B cell (primary cell): ENCODE data around the gene BMPR1A. TPM values are rescaled to one million over a fixed set of nuclear protein-coding genes. Genes with fewer than 3 reads are reported as not detected.

Experiments used
- ATAC-seq: fragments of 200-7000 bp; cut with Tn5 transposase; one replicate; pipeline ENCODE4 v1.10.0; 2021; ENCODE audit warnings: low read depth, mild to moderate bottlenecking, moderate number of reproducible peaks, moderate library complexity
- CTCF ChIA-PET: fragments of 350-600 bp; sonication (Branson Sonifier 250); formaldehyde crosslinking; loops from one replicate; lab custom pipeline; 2021; ENCODE audit warnings: antibody characterized with exemption, inconsistent platforms; lab: Charles Lee
- POLR2A ChIA-PET: fragments of 350-600 bp; sonication (Branson Sonifier 250); formaldehyde crosslinking; loops from one replicate; lab custom pipeline; 2021; ENCODE audit warnings: antibody characterized with exemption; lab: Charles Lee
- DNase-seq: peaks from one replicate; pipeline ENCODE4 v3.0.0; 2013
- H2AFZ ChIP-seq: 2 replicates; pipeline ENCODE4 v1.6.1; 2012; ENCODE audit warnings: mild to moderate bottlenecking, low read depth, low read length; ENCODE audit not compliant: insufficient read depth, poor library complexity, severe bottlenecking
- H3K27ac ChIP-seq, 2 donors: 1 replicate in 1 of 2; 2 replicates in 1 of 2; pipeline ENCODE4 v1.5.1; 2012 to 2013; ENCODE audit warnings: low read length in 2 of 2, mild to moderate bottlenecking in 2 of 2, moderate library complexity in 1 of 2
- H3K27me3 ChIP-seq, 4 experiments: fragments of 200-600 bp in 1 of 4; sonication (generic) in 1 of 4; replicated peaks in 1 of 4; 1 replicate in 2 of 4; 2 replicates in 2 of 4; pipeline versions ENCODE4 v1.6.1 to v1.7.0; 2013 to 2016; ENCODE audit warnings: low read length in 3 of 4, mild to moderate bottlenecking in 2 of 4, mixed read lengths in 1 of 4, moderate library complexity in 1 of 4; ENCODE audit not compliant: insufficient read depth in 4 of 4, control insufficient read depth in 3 of 4; ENCODE audit errors: control extremely low read depth in 1 of 4
- H3K36me3 ChIP-seq, 2 experiments: replicated peaks in 1 of 2; 1 replicate in 1 of 2; 2 replicates in 1 of 2; pipeline versions ENCODE4 v1.6.1 to v1.7.1; 2013; ENCODE audit warnings: low read length in 1 of 2; ENCODE audit not compliant: insufficient read depth in 2 of 2, control insufficient read depth in 1 of 2; ENCODE audit errors: control extremely low read depth in 1 of 2, extremely low read depth in 1 of 2
- H3K4me1 ChIP-seq, 2 donors: fragments of 200-600 bp in 1 of 2; sonication (generic) in 1 of 2; 1 replicate in 1 of 2; 2 replicates in 1 of 2; pipeline versions ENCODE4 v1.5.1 to v1.6.1; 2013 to 2017; ENCODE audit warnings: low read length in 2 of 2; ENCODE audit not compliant: control insufficient read depth in 2 of 2, insufficient read depth in 2 of 2
- H3K4me2 ChIP-seq: replicated peaks from 2 replicates; pipeline ENCODE3; 2012; ENCODE audit warnings: mild to moderate bottlenecking, low read depth, low read length; ENCODE audit not compliant: poor library complexity, severe bottlenecking
- H3K4me3 ChIP-seq, 5 experiments: fragments of 200-600 bp in 1 of 5; sonication (generic) in 1 of 5; 1 replicate in 3 of 5; 2 replicates in 2 of 5; pipeline versions ENCODE4 v1.5.1 to v1.7.0; 2011 to 2016; ENCODE audit warnings: low read length in 4 of 5, mild to moderate bottlenecking in 4 of 5, low read depth in 2 of 5, control low read depth in 1 of 5, moderate library complexity in 1 of 5; ENCODE audit not compliant: insufficient read depth in 1 of 5; ENCODE audit errors: control extremely low read depth in 1 of 5, extremely low read depth in 1 of 5
- H3K79me2 ChIP-seq: fragments of 200-600 bp; sonication (generic); one replicate; pipeline ENCODE4 v1.6.0; 2016; ENCODE audit warnings: low read length; ENCODE audit not compliant: control insufficient read depth, insufficient read depth
- H3K9ac ChIP-seq: fragments of 200-600 bp; sonication (generic); 2 replicates; pipeline ENCODE4 v1.6.1; 2017; ENCODE audit warnings: mild to moderate bottlenecking, low read length, moderate library complexity
- H3K9me3 ChIP-seq, 3 donors: one replicate each; pipeline versions ENCODE4 v1.6.1 to v1.7.1; 2013; ENCODE audit warnings: low read length in 2 of 3; ENCODE audit not compliant: control insufficient read depth in 2 of 3, insufficient read depth in 1 of 3; ENCODE audit errors: control extremely low read depth in 1 of 3
- H4K20me1 ChIP-seq: 2 replicates; pipeline ENCODE4 v1.6.0; 2012; ENCODE audit warnings: mild to moderate bottlenecking, low read length; ENCODE audit not compliant: insufficient read depth, control insufficient read depth, poor library complexity, severe bottlenecking
- H3K27ac Mint-ChIP-seq: one replicate; pipeline ENCODE4 v1.8.0; 2021; ENCODE audit warnings: mixed read lengths
- H3K27me3 Mint-ChIP-seq: one replicate; pipeline ENCODE4 v1.8.0; 2021; ENCODE audit warnings: mixed read lengths
- H3K4me1 Mint-ChIP-seq: one replicate; pipeline ENCODE4 v1.8.0; 2021; ENCODE audit warnings: mixed read lengths
- H3K4me3 Mint-ChIP-seq: one replicate; pipeline ENCODE4 v1.8.0; 2021; ENCODE audit warnings: mixed read lengths
- H3K9me3 Mint-ChIP-seq: one replicate; pipeline ENCODE4 v1.8.0; 2022; ENCODE audit warnings: mixed read lengths; ENCODE audit not compliant: insufficient read depth
- EZH2 ChIP-seq: IDR thresholded peaks from 2 replicates; pipeline ENCODE4 v1.6.1; 2012; ENCODE audit warnings: borderline replicate concordance, low read depth, mild to moderate bottlenecking, moderate library complexity, low read length; ENCODE audit not compliant: insufficient read depth, poor library complexity, severe bottlenecking
- WGBS: methylation state at CpG from one replicate; pipeline ENCODE4 v1.1.5; 2013; ENCODE audit warnings: missing lambda C conversion rate; ENCODE audit not compliant: insufficient coverage; 5-methylcytosine and 5-hydroxymethylcytosine counted together
- intact Hi-C: fragments of 100-400 bp; cut with micrococcal nuclease; formaldehyde crosslinking; loops from one replicate; pipeline ENCODE4 v1.10.0; 2022
- polyA plus RNA-seq: library from polyadenylated mRNA; depleted of rRNA; stranded (reverse); fragments of >200 nt; gene quantifications from 2 replicates; pipeline ENCODE4 v1.2.3, GENCODE V29; 2012
- total RNA-seq, 2 donors: library from RNA; stranded (reverse); fragments of 120-200 nt in 1 of 2; gene quantifications; 1 replicate in 1 of 2; 2 replicates in 1 of 2; pipeline versions ENCODE4 v1.2.3 to v1.2.4, GENCODE V29; 2013 to 2022
- TF ChIP-seq, protein P1 (sequence below): fragments of 200-600 bp; IDR thresholded peaks from one replicate; pipeline ENCODE4 v1.8.0; 2022; ENCODE audit warnings: antibody characterized with exemption, mild to moderate bottlenecking

Gene BMPR1A
- total and polyA plus RNA-seq, 2 donors (not counting 1 experiment from before 2014, with no cell fraction given), result 1.9 to 15.1 TPM

DNA sequence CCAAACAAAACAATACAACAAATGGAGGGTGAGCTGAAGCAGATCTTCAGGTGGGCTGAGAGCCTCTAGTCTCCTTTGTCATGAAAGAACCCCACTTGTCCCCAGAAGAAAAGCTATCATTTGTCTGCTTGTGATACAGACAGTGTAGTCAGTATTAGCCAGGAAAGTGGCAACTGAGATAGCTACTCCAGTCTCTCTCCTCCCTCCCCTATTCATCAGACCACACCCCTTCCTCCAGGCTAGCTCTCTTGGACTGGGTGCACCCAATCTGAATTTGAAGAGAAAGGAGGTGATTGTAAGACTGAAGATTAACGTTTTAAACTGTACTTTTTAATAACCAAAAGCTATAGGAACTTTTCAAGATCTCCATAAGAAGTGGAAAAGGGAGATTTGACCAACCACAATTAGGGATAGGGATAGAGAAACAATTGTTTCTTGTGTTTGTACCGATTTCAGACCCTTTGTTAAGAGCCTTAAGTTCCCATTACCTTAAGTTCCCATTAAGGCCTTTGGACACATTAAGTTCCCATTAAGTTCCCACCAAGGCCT is 14.1 kb downstream of the BMPR1A start:
- Histone ChIP-seq H3K27me3 (peaks cover 0 to 5% (median 0%) of the 10 kb centered on the region in 4 experiments), H3K4me1 (no peaks in the 10 kb centered on the region), H3K4me2 (no peak overlapping the region), H3K36me3 (no peaks in the 10 kb centered on the region), H2AFZ (no peak overlapping the region), H4K20me1 (no peaks in the 10 kb centered on the region), H3K27ac (no peak overlapping the region), H3K9me3 (no peaks in the 10 kb centered on the region), H3K9ac (no peak overlapping the region), H3K79me2 (no peaks in the 10 kb centered on the region), H3K4me3 (no peak overlapping the region)
- ATAC-seq (no peak), DNase-seq (no peak)
- Mint-ChIP-seq H3K9me3 (no peaks in the 10 kb centered on the region), H3K27me3 (peaks cover 2% of the 10 kb centered on the region), H3K27ac (no peak overlapping the region), H3K4me1 (peaks cover 5% of the 10 kb centered on the region), H3K4me3 (no peak overlapping the region)
- WGBS, result no CpG with 5 or more reads among the region's 2 CpGs
- TF ChIP-seq, protein P1, sequence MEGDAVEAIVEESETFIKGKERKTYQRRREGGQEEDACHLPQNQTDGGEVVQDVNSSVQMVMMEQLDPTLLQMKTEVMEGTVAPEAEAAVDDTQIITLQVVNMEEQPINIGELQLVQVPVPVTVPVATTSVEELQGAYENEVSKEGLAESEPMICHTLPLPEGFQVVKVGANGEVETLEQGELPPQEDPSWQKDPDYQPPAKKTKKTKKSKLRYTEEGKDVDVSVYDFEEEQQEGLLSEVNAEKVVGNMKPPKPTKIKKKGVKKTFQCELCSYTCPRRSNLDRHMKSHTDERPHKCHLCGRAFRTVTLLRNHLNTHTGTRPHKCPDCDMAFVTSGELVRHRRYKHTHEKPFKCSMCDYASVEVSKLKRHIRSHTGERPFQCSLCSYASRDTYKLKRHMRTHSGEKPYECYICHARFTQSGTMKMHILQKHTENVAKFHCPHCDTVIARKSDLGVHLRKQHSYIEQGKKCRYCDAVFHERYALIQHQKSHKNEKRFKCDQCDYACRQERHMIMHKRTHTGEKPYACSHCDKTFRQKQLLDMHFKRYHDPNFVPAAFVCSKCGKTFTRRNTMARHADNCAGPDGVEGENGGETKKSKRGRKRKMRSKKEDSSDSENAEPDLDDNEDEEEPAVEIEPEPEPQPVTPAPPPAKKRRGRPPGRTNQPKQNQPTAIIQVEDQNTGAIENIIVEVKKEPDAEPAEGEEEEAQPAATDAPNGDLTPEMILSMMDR, result no peak
- no peak for TF ChIP-seq EZH2
- intact Hi-C loops, result no loop called here
- CTCF ChIA-PET, result interaction anchor here (0.8 kb wide), 1 partner anchor 58 kb away, joined by 3 read pairs; no protein-coding TSS in a partner anchor
- POLR2A ChIA-PET, result interaction anchor here (0.6 kb wide), 1 partner anchor 65 kb away, joined by 5 read pairs; no protein-coding TSS in a partner anchor

- intact Hi-C loops, result no loop called here
- ATAC-seq (no peak), DNase-seq (no peak)
- H3K27me3 ChIP-seq, result peaks cover 0 to 5% (median 0%) of the 10 kb centered on the region in 4 experiments
- H3K9ac ChIP-seq, result no peak overlapping the region
- TF ChIP-seq EZH2, result no peak
- TF ChIP-seq, protein P1, result no peak
- no peaks in the 10 kb centered on the region for H3K79me2 ChIP-seq
- no peaks in the 10 kb centered on the region for H3K9me3 ChIP-seq
- Mint-ChIP-seq H3K4me3 (no peak overlapping the region), H3K4me1 (peaks cover 5% of the 10 kb centered on the region), H3K27ac (no peak overlapping the region), H3K27me3 (no peaks in the 10 kb centered on the region), H3K9me3 (no peaks in the 10 kb centered on the region)
- H2AFZ ChIP-seq, result no peak overlapping the region
- H3K4me2 ChIP-seq, result no peak overlapping the region
- no peaks in the 10 kb centered on the region for H4K20me1 ChIP-seq
- H3K4me1 ChIP-seq, result no peaks in the 10 kb centered on the region
- H3K4me3 ChIP-seq, result no peak overlapping the region
- no peak overlapping the region for H3K27ac ChIP-seq
- no peaks in the 10 kb centered on the region for H3K36me3 ChIP-seq
- POLR2A ChIA-PET, result no interaction called here
- no CpG with 5 or more reads among the region's 6 CpGs for WGBS
- CTCF ChIA-PET, result no interaction called here
These were observed 17.1 kb downstream of the BMPR1A start for GRCh38 chr10:86773498-86773897.
